Neuronal stem cell (in vitro differentiated cells): ENCODE measurements around the gene SP110.

Source experiments
- DNase-seq: peaks from one replicate; pipeline ENCODE4 v3.0.0-alpha.2; 2013; ENCODE audit warnings: low spot score
- H2AFZ ChIP-seq: one replicate; pipeline ENCODE4 v1.6.1; 2013; ENCODE audit warnings: mild to moderate bottlenecking, low read length, inconsistent platforms
- H2AK5ac ChIP-seq: 2 replicates; pipeline ENCODE4 v1.6.1; 2013; ENCODE audit warnings: low read depth, mild to moderate bottlenecking, inconsistent platforms, low read length, moderate library complexity, mixed read lengths
- H2BK120ac ChIP-seq: 2 replicates; pipeline ENCODE4 v1.6.1; 2013; ENCODE audit warnings: low read depth, mild to moderate bottlenecking, inconsistent platforms, low read length, moderate library complexity, mixed read lengths
- H2BK12ac ChIP-seq: one replicate; pipeline ENCODE4 v1.6.1; 2013; ENCODE audit warnings: low read length, inconsistent platforms
- H2BK15ac ChIP-seq: 2 replicates; pipeline ENCODE4 v1.6.1; 2013; ENCODE audit warnings: mild to moderate bottlenecking, low read length, inconsistent platforms, mixed read lengths
- H2BK5ac ChIP-seq: one replicate; pipeline ENCODE4 v1.6.1; 2013; ENCODE audit warnings: inconsistent platforms, mild to moderate bottlenecking, low read length, moderate library complexity
- H3K14ac ChIP-seq: one replicate; pipeline ENCODE4 v1.6.1; 2013; ENCODE audit warnings: low read length, inconsistent platforms
- H3K18ac ChIP-seq: 2 replicates; pipeline ENCODE4 v1.6.1; 2013; ENCODE audit warnings: low read length, inconsistent platforms
- H3K23ac ChIP-seq: 2 replicates; pipeline ENCODE4 v1.6.1; 2013; ENCODE audit warnings: low read depth, mild to moderate bottlenecking, mixed read lengths, low read length, inconsistent platforms; ENCODE audit not compliant: poor library complexity
- H3K27ac ChIP-seq: replicated peaks from 3 replicates; pipeline ENCODE4 v1.5.1; 2013; ENCODE audit warnings: low read length, inconsistent platforms
- H3K27me3 ChIP-seq, 3 experiments: 2 replicates each; pipeline ENCODE4 v1.6.1; 2013; ENCODE audit warnings: low read length in 3 of 3, mild to moderate bottlenecking in 2 of 3, inconsistent platforms in 1 of 3, low read depth in 1 of 3, mixed read lengths in 1 of 3, moderate library complexity in 1 of 3; ENCODE audit not compliant: control insufficient read depth in 3 of 3, insufficient read depth in 3 of 3
- H3K36me3 ChIP-seq, 2 donors: replicated peaks in 1 of 2; 2 replicates each; pipeline ENCODE4 v1.6.1; 2013; ENCODE audit warnings: low read length in 2 of 2; ENCODE audit not compliant: control insufficient read depth in 2 of 2, insufficient read depth in 2 of 2
- H3K4ac ChIP-seq: 2 replicates; pipeline ENCODE4 v1.6.1; 2013; ENCODE audit warnings: inconsistent platforms, mild to moderate bottlenecking, low read length, moderate library complexity
- H3K4me1 ChIP-seq, 2 donors: 1 replicate in 1 of 2; 2 replicates in 1 of 2; pipeline ENCODE4 v1.6.1; 2013; ENCODE audit warnings: low read length in 2 of 2, low read depth in 1 of 2; ENCODE audit not compliant: control insufficient read depth in 2 of 2, insufficient read depth in 1 of 2
- H3K4me2 ChIP-seq: one replicate; pipeline ENCODE4 v1.6.1; 2013; ENCODE audit warnings: mild to moderate bottlenecking, low read length, inconsistent platforms; ENCODE audit not compliant: insufficient read depth, poor library complexity, severe bottlenecking
- H3K4me3 ChIP-seq, 2 donors: 2 replicates each; pipeline ENCODE4 v1.5.1; 2013; ENCODE audit warnings: low read length in 2 of 2, mild to moderate bottlenecking in 2 of 2, inconsistent platforms in 1 of 2, moderate library complexity in 1 of 2
- H3K79me1 ChIP-seq: one replicate; pipeline ENCODE4 v1.6.1; 2013; ENCODE audit warnings: low read depth, mild to moderate bottlenecking, inconsistent platforms, low read length, moderate library complexity
- H3K9ac ChIP-seq: one replicate; pipeline ENCODE4 v1.6.1; 2013; ENCODE audit warnings: mild to moderate bottlenecking, low read depth, low read length, inconsistent platforms; ENCODE audit not compliant: poor library complexity
- H3K9me3 ChIP-seq, 2 donors: replicated peaks in 1 of 2; 2 replicates each; pipeline versions ENCODE3 to v1.6.1; 2013; ENCODE audit warnings: low read length in 2 of 2, mild to moderate bottlenecking in 2 of 2, inconsistent platforms in 1 of 2, low read depth in 1 of 2, mixed read lengths in 1 of 2, moderate library complexity in 1 of 2; ENCODE audit not compliant: control insufficient read depth in 2 of 2, insufficient read depth in 1 of 2
- H4K8ac ChIP-seq: one replicate; pipeline ENCODE4 v1.6.1; 2013; ENCODE audit warnings: low read depth, mild to moderate bottlenecking, inconsistent platforms, low read length, moderate library complexity
- H4K91ac ChIP-seq: one replicate; pipeline ENCODE4 v1.6.1; 2013; ENCODE audit warnings: low read length, low read depth, mild to moderate bottlenecking, inconsistent platforms; ENCODE audit not compliant: poor library complexity
- WGBS, 2 donors: extraction: QIAGEN DNeasy Blood & Tissue Kit; methylation state at CpG; one replicate each; pipeline ENCODE4 v1.1.7; 2013; ENCODE audit warnings: missing lambda C conversion rate in 2 of 2, mixed read lengths in 1 of 2; ENCODE audit not compliant: insufficient read length in 2 of 2, insufficient replicate concordance in 1 of 2; ENCODE audit errors: extremely low coverage in 2 of 2; 5-methylcytosine and 5-hydroxymethylcytosine counted together

SP110 gene

DNA sequence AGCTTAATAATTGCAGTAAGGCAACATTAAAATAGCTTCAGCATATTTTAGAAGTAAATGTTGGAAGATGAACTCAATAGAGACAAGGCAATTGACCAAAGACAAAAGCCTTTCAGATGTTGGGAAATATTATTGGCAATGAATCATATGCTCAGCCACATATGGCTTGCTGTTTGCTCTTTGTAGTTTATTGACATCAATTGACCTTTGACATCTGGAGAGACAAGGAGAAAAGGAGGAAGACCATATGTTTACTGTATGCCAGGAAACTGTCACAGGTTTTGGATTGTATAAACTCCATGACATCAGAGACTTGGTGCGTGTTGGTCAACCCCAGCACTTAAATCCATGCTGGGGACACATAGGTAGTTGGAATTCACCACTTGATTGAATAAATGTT, 90.4 kb downstream of the SP110 start:
- Histone ChIP-seq H3K4me3 (no peak overlapping the region), H3K27me3 (no peaks in the 10 kb centered on the region), H2BK120ac (no peak overlapping the region), H2BK5ac (no peak overlapping the region), H3K14ac (no peak overlapping the region), H3K4me1 (no peaks in the 10 kb centered on the region), H3K36me3 (no peaks in the 10 kb centered on the region), H2BK12ac (no peak overlapping the region), H3K9me3 (no peaks in the 10 kb centered on the region), H2BK15ac (no peak overlapping the region), H3K4ac (no peak overlapping the region), H3K23ac (no peak overlapping the region), H3K18ac (no peak overlapping the region), H4K8ac (no peak overlapping the region), H4K91ac (no peak overlapping the region), H2AK5ac (no peak overlapping the region), H2AFZ (no peak overlapping the region), H3K9ac (no peak overlapping the region), H3K4me2 (no peak overlapping the region), H3K79me1 (no peaks in the 10 kb centered on the region), H3K27ac (no peak overlapping the region)
- WGBS, 2 donors, result no CpG with 5 or more reads among the region's 1 CpG
- DNase-seq, result no peak

DNA sequence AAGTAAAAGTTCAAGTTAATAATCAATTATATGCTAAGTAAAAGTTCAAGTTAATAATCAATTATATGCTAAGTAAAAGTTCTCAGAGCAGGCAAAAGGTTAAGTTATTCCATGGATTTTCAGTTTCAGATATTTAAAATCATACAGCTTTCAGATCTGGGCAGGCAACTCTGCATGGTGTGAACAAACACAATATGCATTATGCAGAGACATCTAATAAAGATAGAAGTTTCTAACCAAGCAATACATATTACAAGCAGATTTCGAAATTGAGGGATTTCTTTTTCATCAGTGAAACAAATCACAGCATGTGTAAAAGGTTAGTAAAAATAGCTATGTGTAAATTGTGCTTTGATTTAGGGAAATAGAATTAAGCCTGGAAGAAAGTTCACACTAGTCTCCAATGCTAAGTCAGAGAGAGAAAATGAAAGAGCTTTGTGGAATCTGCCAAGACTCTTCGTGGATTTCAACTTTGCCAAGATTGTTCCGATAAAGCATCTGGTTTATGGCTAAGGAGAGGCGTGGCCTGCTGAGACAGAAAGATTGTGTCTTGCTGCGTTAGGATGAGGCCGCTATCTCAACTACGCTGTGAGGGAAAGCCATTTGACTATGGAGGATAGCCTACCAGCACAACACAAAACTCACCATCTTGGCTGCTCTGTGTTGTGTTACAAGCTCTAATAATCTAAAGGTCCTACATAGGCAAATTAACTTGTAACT, 91.0 kb downstream of the SP110 start:
- Histone ChIP-seq H3K4me2 (no peak overlapping the region), H3K9me3 (no peaks in the 10 kb centered on the region), H3K9ac (no peak overlapping the region), H2BK120ac (no peak overlapping the region), H4K91ac (no peak overlapping the region), H3K4me3 (no peak overlapping the region), H2BK12ac (no peak overlapping the region), H2AFZ (no peak overlapping the region), H3K27me3 (no peaks in the 10 kb centered on the region), H3K4me1 (no peaks in the 10 kb centered on the region), H3K4ac (no peak overlapping the region), H3K79me1 (no peaks in the 10 kb centered on the region), H3K18ac (no peak overlapping the region), H2BK15ac (no peak overlapping the region), H3K36me3 (no peaks in the 10 kb centered on the region), H3K23ac (no peak overlapping the region), H2BK5ac (no peak overlapping the region), H3K14ac (no peak overlapping the region), H4K8ac (no peak overlapping the region), H3K27ac (no peak overlapping the region), H2AK5ac (no peak overlapping the region)
- WGBS, 2 donors, result no CpG with 5 or more reads among the region's 7 CpGs
- no peak for DNase-seq

DNA sequence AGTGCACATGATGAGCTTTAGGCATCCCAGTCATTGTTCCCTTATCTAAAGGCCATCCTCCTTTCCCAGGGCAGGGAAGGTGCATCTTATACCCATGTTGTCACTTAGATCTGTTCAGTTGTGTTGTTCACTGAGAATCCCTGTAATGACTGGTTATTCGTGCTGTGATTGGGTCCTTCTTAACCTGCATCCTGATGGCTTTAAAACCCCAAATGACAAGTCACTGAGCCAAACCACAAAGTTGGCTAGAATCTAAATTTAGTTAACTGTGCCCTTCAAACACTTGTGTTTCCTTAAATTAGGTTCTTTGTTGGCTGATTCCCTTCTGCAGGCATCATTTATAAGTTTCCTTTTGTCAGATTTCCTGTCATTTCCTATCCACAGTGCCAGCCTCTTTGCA, 92.6 kb downstream of the SP110 start:
- no peaks in the 10 kb centered on the region for H3K9me3 ChIP-seq
- no peak overlapping the region for H2AK5ac ChIP-seq
- H3K9ac ChIP-seq, result no peak overlapping the region
- WGBS, 2 donors, result no CpG with 5 or more reads among the region's 1 CpG
- no peak overlapping the region for H2BK12ac ChIP-seq
- H3K27ac ChIP-seq, result no peak overlapping the region
- H2BK120ac ChIP-seq, result no peak overlapping the region
- no peak overlapping the region for H3K18ac ChIP-seq
- no peak for DNase-seq
- H3K4me3 ChIP-seq, result no peak overlapping the region
- no peaks in the 10 kb centered on the region for H3K4me1 ChIP-seq
- no peaks in the 10 kb centered on the region for H3K36me3 ChIP-seq
- no peak overlapping the region for H3K23ac ChIP-seq
- no peak overlapping the region for H3K4ac ChIP-seq
- H2BK5ac ChIP-seq, result no peak overlapping the region
- no peak overlapping the region for H2BK15ac ChIP-seq
- no peak overlapping the region for H3K4me2 ChIP-seq
- no peak overlapping the region for H4K91ac ChIP-seq
- H3K14ac ChIP-seq, result no peak overlapping the region
- H3K27me3 ChIP-seq, result no peaks in the 10 kb centered on the region
- no peak overlapping the region for H2AFZ ChIP-seq
- no peak overlapping the region for H4K8ac ChIP-seq
- no peaks in the 10 kb centered on the region for H3K79me1 ChIP-seq

DNA sequence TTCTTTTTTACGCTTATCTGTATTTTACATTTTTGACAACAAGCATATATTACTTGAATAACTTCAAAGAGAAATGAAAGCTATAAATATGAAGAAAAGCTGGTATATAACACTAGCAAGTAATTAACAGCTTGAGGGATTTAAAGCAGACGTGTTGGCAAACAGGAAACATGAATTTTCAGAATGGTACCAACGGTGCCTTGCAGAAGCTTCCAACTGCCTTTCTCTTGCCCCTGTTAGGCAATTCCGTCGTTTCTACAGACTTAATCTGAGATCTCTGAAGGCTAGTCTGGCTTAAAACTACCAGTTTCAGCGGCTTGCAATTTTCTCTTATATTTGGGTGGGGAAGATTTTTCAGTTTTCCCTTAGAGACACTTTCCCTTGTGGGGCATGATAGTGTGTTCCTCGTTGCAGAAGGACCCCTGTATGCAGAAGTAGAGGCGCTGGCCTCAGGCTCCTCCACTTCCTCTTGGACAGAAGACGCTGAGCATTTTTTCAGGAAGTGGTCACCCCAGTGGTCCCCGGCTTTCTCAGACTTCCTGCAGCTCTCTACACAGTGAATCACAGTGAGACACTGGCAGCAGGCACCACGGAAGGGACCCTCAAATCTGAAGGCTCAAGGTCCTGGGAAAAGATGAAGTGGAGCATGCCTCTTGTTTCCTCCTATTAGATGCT, 94.9 kb downstream of the SP110 start:
- no peak overlapping the region for H3K27ac ChIP-seq
- H2BK15ac ChIP-seq, result no peak overlapping the region
- H3K9me3 ChIP-seq, result no peaks in the 10 kb centered on the region
- no peaks in the 10 kb centered on the region for H3K27me3 ChIP-seq
- no peak overlapping the region for H2AFZ ChIP-seq
- no peak overlapping the region for H3K4ac ChIP-seq
- no peak overlapping the region for H3K23ac ChIP-seq
- no peak overlapping the region for H4K8ac ChIP-seq
- no CpG with 5 or more reads among the region's 11 CpGs for WGBS, 2 donors
- H3K9ac ChIP-seq, result no peak overlapping the region
- no peak overlapping the region for H3K4me2 ChIP-seq
- no peak overlapping the region for H3K4me3 ChIP-seq
- no peak overlapping the region for H2BK120ac ChIP-seq
- no peaks in the 10 kb centered on the region for H3K4me1 ChIP-seq
- H2BK5ac ChIP-seq, result no peak overlapping the region
- H3K79me1 ChIP-seq, result no peaks in the 10 kb centered on the region
- no peaks in the 10 kb centered on the region for H3K36me3 ChIP-seq
- no peak overlapping the region for H3K18ac ChIP-seq
- no peak overlapping the region for H4K91ac ChIP-seq
- no peak overlapping the region for H3K14ac ChIP-seq
- no peak for DNase-seq
- H2BK12ac ChIP-seq, result no peak overlapping the region
- no peak overlapping the region for H2AK5ac ChIP-seq
